HepG2 (cell line): ENCODE results near the gene SMIM38. TPM values are rescaled to one million over a fixed set of nuclear protein-coding genes. Genes with fewer than 3 reads are reported as not detected.
A peak's percentile ranks its signal among the peaks of the same experiment; 100 is the strongest.

Experiments
- CSRNP2 ChIP-seq: sonication (generic); formaldehyde crosslinking; conservative IDR thresholded peaks from 2 replicates; pipeline ENCODE4 v1.8.0; 2022; ENCODE audit warnings: low read depth, missing genetic modification reagents
- ETV5 ChIP-seq: IDR thresholded peaks from 2 replicates; pipeline ENCODE4 v1.6.1; 2018; ENCODE audit warnings: missing biosample characterization, missing genetic modification reagents, inconsistent platforms, borderline replicate concordance
- MBD4 ChIP-seq: IDR thresholded peaks from 2 replicates; pipeline ENCODE4 v1.6.1; 2012; ENCODE audit warnings: low read length, inconsistent platforms, borderline replicate concordance
- NFYC ChIP-seq: IDR thresholded peaks from 2 replicates; pipeline ENCODE4 v1.6.1; 2016; ENCODE audit warnings: missing genetic modification reagents, missing compliant biosample characterization
- SP5 ChIP-seq: IDR thresholded peaks from 2 replicates; pipeline ENCODE4 v1.6.1; 2016; ENCODE audit warnings: low read depth, borderline replicate concordance
- SRF ChIP-seq: IDR thresholded peaks from 2 replicates; pipeline ENCODE4 v1.6.1; 2011; ENCODE audit warnings: mild to moderate bottlenecking, low read depth, low read length, moderate library complexity
- ZMYM3 ChIP-seq: sonication (generic); formaldehyde crosslinking; IDR thresholded peaks from 2 replicates; pipeline ENCODE4 v1.5.1; 2020; ENCODE audit warnings: mild to moderate bottlenecking, missing genetic modification reagents
- ZNF17 ChIP-seq: sonication (generic); formaldehyde crosslinking; IDR thresholded peaks from 2 replicates; pipeline ENCODE4 v1.5.0; 2020; ENCODE audit warnings: mild to moderate bottlenecking, missing genetic modification reagents
- ZNF292 ChIP-seq: sonication (generic); formaldehyde crosslinking; IDR thresholded peaks from 2 replicates; pipeline ENCODE4 v1.8.1; 2022; ENCODE audit warnings: mild to moderate bottlenecking, low read depth, missing genetic modification reagents, borderline replicate concordance
- ZNF740 ChIP-seq: sonication (generic); formaldehyde crosslinking; IDR thresholded peaks from 2 replicates; pipeline ENCODE4 v1.4.0; 2020; ENCODE audit warnings: missing genetic modification reagents
- polyA plus RNA-seq, 8 experiments: library from polyadenylated mRNA; depleted of rRNA in 3 of 8; stranded (reverse) in 7 of 8; unstranded in 1 of 8; fragments of >200 nt; fragmentation: Illumina TruSeq in 4 of 8; extraction: Trizol in 4 of 8; gene quantifications; 2 replicates each; pipeline versions ENCODE4 v1.2.1 to v1.2.3, GENCODE V29; 2011 to 2016; ENCODE audit warnings: low read depth in 4 of 8, missing spikeins in 1 of 8, mixed read lengths in 1 of 8; ENCODE audit not compliant: insufficient read depth in 1 of 8
- total RNA-seq, 5 experiments: library from RNA; depleted of rRNA; stranded (reverse); fragments of >200 nt; fragmentation: Illumina TruSeq; extraction: Trizol; gene quantifications; 2 replicates each; pipeline ENCODE4 v1.2.3, GENCODE V29; 2016; ENCODE audit warnings: low read depth in 1 of 5
- TF ChIP-seq, protein P1 (sequence below): sonication (generic); formaldehyde crosslinking; IDR thresholded peaks from 2 replicates; pipeline ENCODE4 v1.4.0; 2020; ENCODE audit warnings: missing genetic modification reagents
- TF ChIP-seq, protein P2 (sequence below), 2 experiments: fragments of 450-650 bp in 1 of 2; sonication (generic) in 1 of 2; formaldehyde crosslinking in 1 of 2; IDR thresholded peaks; 2 replicates each; pipeline versions ENCODE4 v1.6.1 to v1.8.0; 2016 to 2022; ENCODE audit warnings: antibody characterized with exemption in 1 of 2, mild to moderate bottlenecking in 1 of 2, missing genetic modification reagents in 1 of 2
- TF ChIP-seq, protein P3 (sequence below): sonication (generic); formaldehyde crosslinking; IDR thresholded peaks from 2 replicates; pipeline ENCODE4 v1.4.0; 2020; ENCODE audit warnings: missing genetic modification reagents

The SMIM38 gene
- total and polyA plus RNA-seq, 2 of the 13 experiments (the other 11 are each of a cell fraction or from before 2014, with no cell fraction given): 0.30 to 0.40 TPM

- 0 out of 2 replicates have a peak, but pooled peaks have one; percentile 16 for TF ChIP-seq ZNF292 (CRISPR knock-in tag)
- no peak for TF ChIP-seq ZNF740
- 0 out of 2 replicates have a peak, but pooled peaks have one; percentile 11 for TF ChIP-seq ETV5 (CRISPR knock-in tag)
- TF ChIP-seq SRF: no peak
- no peak for TF ChIP-seq CSRNP2
- no peak for TF ChIP-seq NFYC (CRISPR knock-in tag)
- TF ChIP-seq MBD4: no peak
- TF ChIP-seq, protein P1, sequence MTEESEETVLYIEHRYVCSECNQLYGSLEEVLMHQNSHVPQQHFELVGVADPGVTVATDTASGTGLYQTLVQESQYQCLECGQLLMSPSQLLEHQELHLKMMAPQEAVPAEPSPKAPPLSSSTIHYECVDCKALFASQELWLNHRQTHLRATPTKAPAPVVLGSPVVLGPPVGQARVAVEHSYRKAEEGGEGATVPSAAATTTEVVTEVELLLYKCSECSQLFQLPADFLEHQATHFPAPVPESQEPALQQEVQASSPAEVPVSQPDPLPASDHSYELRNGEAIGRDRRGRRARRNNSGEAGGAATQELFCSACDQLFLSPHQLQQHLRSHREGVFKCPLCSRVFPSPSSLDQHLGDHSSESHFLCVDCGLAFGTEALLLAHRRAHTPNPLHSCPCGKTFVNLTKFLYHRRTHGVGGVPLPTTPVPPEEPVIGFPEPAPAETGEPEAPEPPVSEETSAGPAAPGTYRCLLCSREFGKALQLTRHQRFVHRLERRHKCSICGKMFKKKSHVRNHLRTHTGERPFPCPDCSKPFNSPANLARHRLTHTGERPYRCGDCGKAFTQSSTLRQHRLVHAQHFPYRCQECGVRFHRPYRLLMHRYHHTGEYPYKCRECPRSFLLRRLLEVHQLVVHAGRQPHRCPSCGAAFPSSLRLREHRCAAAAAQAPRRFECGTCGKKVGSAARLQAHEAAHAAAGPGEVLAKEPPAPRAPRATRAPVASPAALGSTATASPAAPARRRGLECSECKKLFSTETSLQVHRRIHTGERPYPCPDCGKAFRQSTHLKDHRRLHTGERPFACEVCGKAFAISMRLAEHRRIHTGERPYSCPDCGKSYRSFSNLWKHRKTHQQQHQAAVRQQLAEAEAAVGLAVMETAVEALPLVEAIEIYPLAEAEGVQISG: 0 out of 2 replicates have a peak, but pooled peaks have one; percentile 12
- TF ChIP-seq ZMYM3 (CRISPR knock-in tag): peak; percentile 36; the same call in 1 of the 2 replicates
- no peak for TF ChIP-seq ZNF17 (CRISPR knock-in tag)
- TF ChIP-seq, protein P2, sequence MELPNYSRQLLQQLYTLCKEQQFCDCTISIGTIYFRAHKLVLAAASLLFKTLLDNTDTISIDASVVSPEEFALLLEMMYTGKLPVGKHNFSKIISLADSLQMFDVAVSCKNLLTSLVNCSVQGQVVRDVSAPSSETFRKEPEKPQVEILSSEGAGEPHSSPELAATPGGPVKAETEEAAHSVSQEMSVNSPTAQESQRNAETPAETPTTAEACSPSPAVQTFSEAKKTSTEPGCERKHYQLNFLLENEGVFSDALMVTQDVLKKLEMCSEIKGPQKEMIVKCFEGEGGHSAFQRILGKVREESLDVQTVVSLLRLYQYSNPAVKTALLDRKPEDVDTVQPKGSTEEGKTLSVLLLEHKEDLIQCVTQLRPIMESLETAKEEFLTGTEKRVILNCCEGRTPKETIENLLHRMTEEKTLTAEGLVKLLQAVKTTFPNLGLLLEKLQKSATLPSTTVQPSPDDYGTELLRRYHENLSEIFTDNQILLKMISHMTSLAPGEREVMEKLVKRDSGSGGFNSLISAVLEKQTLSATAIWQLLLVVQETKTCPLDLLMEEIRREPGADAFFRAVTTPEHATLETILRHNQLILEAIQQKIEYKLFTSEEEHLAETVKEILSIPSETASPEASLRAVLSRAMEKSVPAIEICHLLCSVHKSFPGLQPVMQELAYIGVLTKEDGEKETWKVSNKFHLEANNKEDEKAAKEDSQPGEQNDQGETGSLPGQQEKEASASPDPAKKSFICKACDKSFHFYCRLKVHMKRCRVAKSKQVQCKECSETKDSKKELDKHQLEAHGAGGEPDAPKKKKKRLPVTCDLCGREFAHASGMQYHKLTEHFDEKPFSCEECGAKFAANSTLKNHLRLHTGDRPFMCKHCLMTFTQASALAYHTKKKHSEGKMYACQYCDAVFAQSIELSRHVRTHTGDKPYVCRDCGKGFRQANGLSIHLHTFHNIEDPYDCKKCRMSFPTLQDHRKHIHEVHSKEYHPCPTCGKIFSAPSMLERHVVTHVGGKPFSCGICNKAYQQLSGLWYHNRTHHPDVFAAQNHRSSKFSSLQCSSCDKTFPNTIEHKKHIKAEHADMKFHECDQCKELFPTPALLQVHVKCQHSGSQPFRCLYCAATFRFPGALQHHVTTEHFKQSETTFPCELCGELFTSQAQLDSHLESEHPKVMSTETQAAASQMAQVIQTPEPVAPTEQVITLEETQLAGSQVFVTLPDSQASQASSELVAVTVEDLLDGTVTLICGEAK (IDR thresholded peaks at IDR 0.05): no peak
- TF ChIP-seq, protein P2 (CRISPR knock-in tag; IDR thresholded peaks at IDR 0.05): 0 out of 2 replicates have a peak, but pooled peaks have one; percentile 5
- TF ChIP-seq, protein P3, sequence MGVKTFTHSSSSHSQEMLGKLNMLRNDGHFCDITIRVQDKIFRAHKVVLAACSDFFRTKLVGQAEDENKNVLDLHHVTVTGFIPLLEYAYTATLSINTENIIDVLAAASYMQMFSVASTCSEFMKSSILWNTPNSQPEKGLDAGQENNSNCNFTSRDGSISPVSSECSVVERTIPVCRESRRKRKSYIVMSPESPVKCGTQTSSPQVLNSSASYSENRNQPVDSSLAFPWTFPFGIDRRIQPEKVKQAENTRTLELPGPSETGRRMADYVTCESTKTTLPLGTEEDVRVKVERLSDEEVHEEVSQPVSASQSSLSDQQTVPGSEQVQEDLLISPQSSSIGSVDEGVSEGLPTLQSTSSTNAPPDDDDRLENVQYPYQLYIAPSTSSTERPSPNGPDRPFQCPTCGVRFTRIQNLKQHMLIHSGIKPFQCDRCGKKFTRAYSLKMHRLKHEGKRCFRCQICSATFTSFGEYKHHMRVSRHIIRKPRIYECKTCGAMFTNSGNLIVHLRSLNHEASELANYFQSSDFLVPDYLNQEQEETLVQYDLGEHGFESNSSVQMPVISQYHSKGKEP: no peak
- TF ChIP-seq SP5 (CRISPR knock-in tag): peak; percentile 57; the same call in 1 of the 2 replicates
Measured at GRCh38 chr11:69156673-69157155, 979 bp downstream of the SMIM38 start (continued).
